NB4 (cell line): ENCODE results near the gene SAMM50.

Source experiments
- TF ChIP-seq, protein P1 (sequence below): IDR thresholded peaks from 2 replicates; pipeline ENCODE4 v1.6.1; 2011; ENCODE audit warnings: low read depth, low read length
- TF ChIP-seq, protein P2 (sequence below): IDR thresholded peaks from one replicate; pipeline ENCODE4 v1.5.1; 2012; ENCODE audit warnings: low read depth, low read length

DNA sequence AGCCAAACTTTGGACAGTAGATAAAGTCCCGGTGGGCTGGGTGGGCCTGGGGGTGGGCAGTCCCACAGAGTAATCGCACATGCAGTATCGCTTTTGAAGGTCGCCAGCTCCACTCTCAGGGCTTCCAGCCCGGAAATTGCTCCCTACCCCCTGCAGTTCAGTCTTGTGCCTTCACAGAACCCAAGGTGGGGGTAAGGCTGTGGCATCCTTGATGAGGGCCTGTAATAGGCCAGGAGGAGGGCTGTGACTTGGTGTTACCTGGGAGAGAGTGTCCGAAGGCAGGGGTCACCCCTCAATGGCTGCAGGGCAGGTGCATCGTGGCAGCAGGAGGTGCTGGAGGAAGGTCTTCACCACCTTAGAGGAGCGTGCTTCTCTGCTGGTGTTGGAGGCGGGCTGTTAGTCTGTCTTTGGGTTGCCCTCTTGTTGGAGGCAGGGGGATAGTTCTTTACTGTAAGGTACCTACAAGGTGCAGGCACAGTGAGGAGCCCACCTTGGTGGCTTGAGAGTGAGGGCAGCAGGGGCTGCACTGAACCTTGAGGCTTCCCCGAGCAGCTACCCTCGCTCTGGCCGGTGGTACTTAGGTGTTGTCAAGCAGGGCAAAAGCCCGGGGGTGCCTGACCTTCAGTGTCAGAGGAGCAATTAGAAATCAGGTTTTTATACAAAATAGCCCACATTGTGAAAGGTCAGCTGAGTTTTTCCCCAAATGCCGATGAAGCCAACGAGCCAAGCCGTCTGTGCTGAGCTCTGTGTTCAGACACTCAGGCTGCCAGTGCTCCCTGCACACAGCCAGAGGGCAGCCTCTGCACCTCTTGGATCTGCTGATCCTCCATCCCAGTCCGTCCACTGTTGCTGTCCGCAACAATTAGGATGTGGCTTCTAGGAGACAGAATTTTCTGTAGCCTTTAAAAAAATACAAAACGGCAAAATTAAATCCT, 21.9 kb downstream of the SAMM50 start:
- TF ChIP-seq, protein P1, sequence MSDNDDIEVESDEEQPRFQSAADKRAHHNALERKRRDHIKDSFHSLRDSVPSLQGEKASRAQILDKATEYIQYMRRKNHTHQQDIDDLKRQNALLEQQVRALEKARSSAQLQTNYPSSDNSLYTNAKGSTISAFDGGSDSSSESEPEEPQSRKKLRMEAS, result no peak
- TF ChIP-seq, protein P2, sequence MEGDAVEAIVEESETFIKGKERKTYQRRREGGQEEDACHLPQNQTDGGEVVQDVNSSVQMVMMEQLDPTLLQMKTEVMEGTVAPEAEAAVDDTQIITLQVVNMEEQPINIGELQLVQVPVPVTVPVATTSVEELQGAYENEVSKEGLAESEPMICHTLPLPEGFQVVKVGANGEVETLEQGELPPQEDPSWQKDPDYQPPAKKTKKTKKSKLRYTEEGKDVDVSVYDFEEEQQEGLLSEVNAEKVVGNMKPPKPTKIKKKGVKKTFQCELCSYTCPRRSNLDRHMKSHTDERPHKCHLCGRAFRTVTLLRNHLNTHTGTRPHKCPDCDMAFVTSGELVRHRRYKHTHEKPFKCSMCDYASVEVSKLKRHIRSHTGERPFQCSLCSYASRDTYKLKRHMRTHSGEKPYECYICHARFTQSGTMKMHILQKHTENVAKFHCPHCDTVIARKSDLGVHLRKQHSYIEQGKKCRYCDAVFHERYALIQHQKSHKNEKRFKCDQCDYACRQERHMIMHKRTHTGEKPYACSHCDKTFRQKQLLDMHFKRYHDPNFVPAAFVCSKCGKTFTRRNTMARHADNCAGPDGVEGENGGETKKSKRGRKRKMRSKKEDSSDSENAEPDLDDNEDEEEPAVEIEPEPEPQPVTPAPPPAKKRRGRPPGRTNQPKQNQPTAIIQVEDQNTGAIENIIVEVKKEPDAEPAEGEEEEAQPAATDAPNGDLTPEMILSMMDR, result no peak
